Urinary bladder (tissue), 4 donors: ENCODE measurements around the gene ZNF205. TPM values are rescaled to one million over a fixed set of nuclear protein-coding genes. Genes with fewer than 3 reads are reported as not detected.
"Not testable (repeated sequence)": the region's sequence is repeated elsewhere in the genome, so short reads cannot be mapped to it uniquely, and the experiment has no call there.

Experiments
- DNase-seq: peaks from one replicate; pipeline ENCODE4 v3.0.0-alpha.2; 2015; ENCODE audit errors: extremely low spot score
- H3K27ac ChIP-seq: one replicate; pipeline ENCODE4 v1.5.1; 2013; ENCODE audit warnings: low read depth, mild to moderate bottlenecking, moderate library complexity
- H3K36me3 ChIP-seq: one replicate; pipeline ENCODE4 v1.6.1; 2013; ENCODE audit warnings: mild to moderate bottlenecking, moderate library complexity; ENCODE audit not compliant: insufficient read depth
- H3K4me1 ChIP-seq: one replicate; pipeline ENCODE4 v1.6.1; 2013; ENCODE audit warnings: mild to moderate bottlenecking, moderate library complexity; ENCODE audit not compliant: insufficient read depth
- H3K4me3 ChIP-seq: one replicate; pipeline ENCODE4 v1.5.1; 2013; ENCODE audit warnings: low read depth, low read length
- WGBS: extraction: QIAGEN DNeasy Blood & Tissue Kit; methylation state at CpG from one replicate; pipeline ENCODE4 v1.1.7; 2013; 5-methylcytosine and 5-hydroxymethylcytosine counted together
- polyA plus RNA-seq: library from polyadenylated mRNA; stranded (reverse); fragments of 200-250 nt; gene quantifications from one replicate; pipeline ENCODE4 v1.2.3, GENCODE V29; 2013
- total RNA-seq: library from RNA; depleted of rRNA; stranded (reverse); fragments of >200 nt; gene quantifications from one replicate; pipeline ENCODE4 v1.2.3, GENCODE V29; 2014
- donor health status: healthy with polysubstance abuse.
- donor health status: healthy.

ZNF205 gene
- total and polyA plus RNA-seq, 2 donors: 8.9 to 16.4 TPM

DNA sequence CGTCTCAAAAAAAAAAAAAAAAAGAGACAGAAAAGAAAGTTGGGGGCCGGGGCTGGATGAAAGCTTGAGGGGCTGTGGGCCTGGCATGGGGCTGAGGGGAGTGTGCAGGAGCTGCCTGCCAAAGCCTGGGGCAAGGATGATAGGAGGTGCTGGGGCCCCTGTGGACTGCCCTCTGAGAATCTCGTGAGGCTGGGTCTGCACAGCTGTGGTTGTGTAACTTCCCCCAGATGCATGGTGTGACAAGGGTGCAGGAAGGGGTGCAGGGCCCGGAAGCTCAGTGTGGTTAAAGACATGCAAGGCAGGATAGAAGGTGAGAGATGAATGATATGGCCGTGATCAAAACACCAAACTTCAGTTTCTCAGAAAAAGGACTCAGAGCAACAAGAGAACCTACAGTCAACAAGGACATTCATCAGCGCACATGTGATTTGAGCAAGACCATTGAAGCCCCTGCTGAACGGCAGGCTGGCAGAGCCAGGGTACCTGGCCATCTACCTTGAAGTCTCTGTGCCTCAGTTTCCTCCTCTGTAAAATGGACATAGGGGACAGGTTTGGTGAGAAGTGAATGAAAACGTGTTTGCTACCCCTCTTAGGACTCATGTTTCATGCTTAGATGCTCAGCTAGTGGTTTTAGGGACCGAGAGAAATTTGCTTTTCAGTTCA, 37.4 kb upstream of the ZNF205 start:
- Histone ChIP-seq H3K4me1 (no peaks in the 10 kb centered on the region), H3K4me3 (no peak overlapping the region), H3K27ac (no peak overlapping the region), H3K36me3 (no peaks in the 10 kb centered on the region)
- no peak for DNase-seq
- WGBS: 64% methylated on average over 9 of the region's 9 CpGs

DNA sequence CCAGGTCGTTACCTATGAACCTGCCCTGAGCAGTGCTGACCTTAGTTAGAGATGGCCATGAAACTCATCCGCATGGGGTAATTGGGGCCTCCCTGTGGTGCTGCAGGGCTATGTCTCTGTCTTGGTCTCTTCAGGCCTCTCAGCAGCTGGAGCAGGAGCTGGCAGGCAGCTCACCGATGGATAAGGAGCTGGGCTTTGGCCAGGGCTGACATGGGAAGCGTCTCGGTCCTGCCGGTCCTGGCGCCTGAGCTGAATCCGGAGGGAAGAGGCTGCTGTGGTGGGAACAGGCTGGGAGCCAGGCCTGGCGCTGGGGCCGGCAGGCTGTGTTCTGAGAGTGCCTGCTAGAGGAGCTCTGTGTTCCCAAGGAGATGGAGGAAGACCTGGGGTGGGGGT, 36.9 kb upstream of the ZNF205 start:
- DNase-seq: no peak
- WGBS: 13% methylated on average over 10 of the region's 10 CpGs

DNA sequence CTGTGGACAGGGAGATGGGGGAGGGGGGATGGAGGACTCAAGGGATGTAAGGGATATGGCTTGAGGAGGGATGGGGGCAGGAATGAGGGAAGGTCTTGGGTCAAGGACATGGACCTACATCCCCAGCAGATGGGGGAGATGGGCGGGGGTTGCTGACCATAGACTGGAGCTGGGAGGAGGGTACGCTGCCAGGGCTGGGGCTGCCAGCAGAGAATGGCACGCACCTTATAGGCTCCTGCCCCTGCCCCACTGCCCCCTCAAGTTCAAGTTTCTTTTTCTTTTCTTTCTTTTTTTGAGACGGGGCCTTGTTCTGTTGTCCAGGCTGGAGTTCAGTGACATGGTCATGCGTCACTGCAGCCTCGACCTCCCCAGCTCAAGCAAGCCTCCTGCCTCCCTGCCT, 36.4 kb upstream of the ZNF205 start:
- not testable (repeated sequence) for H3K4me3 ChIP-seq, H3K36me3 ChIP-seq
- WGBS: 75% methylated on average over 6 of the region's 6 CpGs

More for the DNA sequence above, 36.9 kb upstream of the ZNF205 start:
- no peak overlapping the region for H3K27ac ChIP-seq
- H3K4me3 ChIP-seq: no peak overlapping the region
- no peaks in the 10 kb centered on the region for H3K36me3 ChIP-seq
- H3K4me1 ChIP-seq: no peaks in the 10 kb centered on the region

DNA sequence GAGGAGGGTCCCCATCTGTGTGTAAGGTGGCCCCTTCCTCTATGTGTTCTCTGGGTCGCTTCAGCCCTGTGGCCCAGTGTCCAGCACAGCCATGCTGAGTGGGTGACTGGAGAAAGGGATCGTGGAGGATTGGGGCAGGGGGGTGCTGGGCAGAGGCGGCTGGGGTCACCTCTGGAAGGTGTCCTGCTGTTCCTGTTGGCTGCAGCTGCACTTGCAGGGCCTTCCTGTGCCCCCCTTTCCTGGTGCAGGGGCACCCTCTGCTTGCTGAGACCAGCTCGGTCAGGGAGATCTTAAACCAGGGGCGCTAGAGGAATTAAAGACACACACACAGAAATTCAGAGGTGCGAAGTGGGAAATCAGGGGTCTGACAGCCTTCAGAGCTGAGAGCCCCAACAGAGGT, 35.8 kb upstream of the ZNF205 start:
- no peak for DNase-seq
- Histone ChIP-seq H3K4me1 (no peaks in the 10 kb centered on the region), H3K36me3 (no peaks in the 10 kb centered on the region), H3K4me3 (no peak overlapping the region), H3K27ac (no peak overlapping the region)
- 75% methylated on average over 6 of the region's 6 CpGs for WGBS

More for the DNA sequence above, 36.4 kb upstream of the ZNF205 start:
- H3K27ac ChIP-seq, H3K4me1 ChIP-seq, DNase-seq: not testable (repeated sequence)

DNA sequence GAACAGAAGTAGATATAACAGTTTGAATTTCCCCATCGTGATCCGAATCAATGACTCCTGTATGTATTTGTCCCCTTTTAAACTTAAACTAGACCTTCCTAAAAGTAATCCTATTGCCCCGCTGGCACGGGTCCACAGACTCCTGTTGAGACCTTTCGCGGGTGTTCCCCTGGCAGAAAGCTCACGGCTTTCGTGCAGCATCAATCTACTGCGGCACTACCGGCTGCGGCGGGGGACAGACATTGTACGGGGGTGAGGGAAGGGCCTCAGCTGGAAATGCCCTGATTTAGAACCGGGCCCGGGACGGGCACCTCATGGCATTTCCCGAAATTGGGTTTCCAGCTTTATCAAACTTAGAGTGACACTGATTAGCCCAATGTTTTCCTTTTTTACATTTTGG, 32.4 kb upstream of the ZNF205 start:
- Histone ChIP-seq H3K36me3 (no peaks in the 10 kb centered on the region), H3K4me3 (no peak overlapping the region), H3K4me1 (no peaks in the 10 kb centered on the region), H3K27ac (no peak overlapping the region)
- WGBS: 84% methylated on average over 17 of the region's 17 CpGs
- no peak for DNase-seq

DNA sequence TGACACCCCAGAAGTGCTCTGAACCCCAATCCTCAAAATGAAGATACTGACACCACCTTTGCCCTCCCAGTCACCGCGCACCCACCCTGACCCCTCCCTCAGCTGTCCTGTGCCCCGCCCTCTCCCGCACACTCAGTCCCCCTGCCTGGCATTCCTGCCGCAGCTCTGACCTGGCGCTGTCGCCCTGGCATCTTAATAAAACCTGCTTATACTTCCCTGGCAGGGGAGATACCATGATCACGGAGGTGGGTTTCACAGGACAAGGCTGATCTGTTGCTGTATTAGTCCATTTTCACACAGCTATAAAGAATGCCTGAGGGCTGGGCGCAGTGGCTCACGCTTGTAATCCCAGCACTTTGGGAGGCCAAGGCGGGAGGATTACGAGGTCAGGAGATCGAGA, 30.4 kb upstream of the ZNF205 start:
- H3K27ac ChIP-seq, H3K4me3 ChIP-seq, H3K36me3 ChIP-seq, DNase-seq, H3K4me1 ChIP-seq: not testable (repeated sequence)
- 90% methylated on average over 13 of the region's 13 CpGs for WGBS

DNA sequence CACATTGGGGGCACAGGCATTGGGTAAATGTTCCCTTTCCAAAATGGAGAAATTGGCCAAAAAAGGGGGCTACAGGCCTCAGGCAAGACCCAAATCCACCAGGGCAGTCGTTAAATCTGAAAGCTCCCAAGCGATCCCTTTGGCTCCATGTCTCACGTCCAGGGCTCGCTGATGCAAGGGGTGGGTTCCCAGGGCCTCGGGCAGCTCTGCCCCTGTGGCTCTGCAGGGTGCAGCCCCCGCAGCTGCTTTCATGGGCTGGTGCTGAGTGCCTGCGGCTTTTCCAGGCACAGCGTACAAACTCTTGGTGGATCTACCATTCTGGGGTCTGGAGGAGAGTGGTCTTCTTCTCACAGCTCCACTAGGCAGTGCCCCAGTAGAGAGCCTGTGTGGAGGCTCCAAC, 29.0 kb upstream of the ZNF205 start:
- not testable (repeated sequence) for DNase-seq, H3K4me1 ChIP-seq, H3K27ac ChIP-seq, H3K36me3 ChIP-seq, H3K4me3 ChIP-seq
- 89% methylated on average over 8 of the region's 8 CpGs for WGBS

DNA sequence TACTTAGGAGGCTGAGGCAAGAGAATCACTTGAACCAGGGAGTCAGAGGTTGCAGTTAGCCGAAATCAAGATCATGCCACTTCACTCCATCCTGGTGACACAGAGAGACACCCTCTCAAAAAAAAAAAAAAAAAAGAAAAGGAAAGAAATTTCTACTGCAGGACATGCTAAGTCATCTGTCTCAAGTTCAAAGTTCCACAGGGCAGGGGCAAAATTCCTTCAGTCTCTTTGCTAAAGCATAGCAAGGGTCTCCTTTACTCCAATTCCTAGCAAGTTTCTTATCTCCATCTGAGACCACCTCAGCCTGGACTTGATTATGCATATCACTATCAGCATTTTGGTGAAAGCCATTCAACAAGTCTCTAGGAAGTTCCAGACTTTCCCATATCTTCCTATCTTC, 27.9 kb upstream of the ZNF205 start:
- H3K36me3 ChIP-seq: no peaks in the 10 kb centered on the region
- H3K4me1 ChIP-seq: no peaks in the 10 kb centered on the region
- no peak overlapping the region for H3K4me3 ChIP-seq
- DNase-seq: no peak
- WGBS: 94% methylated on average over 1 of the region's 1 CpG
- no peak overlapping the region for H3K27ac ChIP-seq

DNA sequence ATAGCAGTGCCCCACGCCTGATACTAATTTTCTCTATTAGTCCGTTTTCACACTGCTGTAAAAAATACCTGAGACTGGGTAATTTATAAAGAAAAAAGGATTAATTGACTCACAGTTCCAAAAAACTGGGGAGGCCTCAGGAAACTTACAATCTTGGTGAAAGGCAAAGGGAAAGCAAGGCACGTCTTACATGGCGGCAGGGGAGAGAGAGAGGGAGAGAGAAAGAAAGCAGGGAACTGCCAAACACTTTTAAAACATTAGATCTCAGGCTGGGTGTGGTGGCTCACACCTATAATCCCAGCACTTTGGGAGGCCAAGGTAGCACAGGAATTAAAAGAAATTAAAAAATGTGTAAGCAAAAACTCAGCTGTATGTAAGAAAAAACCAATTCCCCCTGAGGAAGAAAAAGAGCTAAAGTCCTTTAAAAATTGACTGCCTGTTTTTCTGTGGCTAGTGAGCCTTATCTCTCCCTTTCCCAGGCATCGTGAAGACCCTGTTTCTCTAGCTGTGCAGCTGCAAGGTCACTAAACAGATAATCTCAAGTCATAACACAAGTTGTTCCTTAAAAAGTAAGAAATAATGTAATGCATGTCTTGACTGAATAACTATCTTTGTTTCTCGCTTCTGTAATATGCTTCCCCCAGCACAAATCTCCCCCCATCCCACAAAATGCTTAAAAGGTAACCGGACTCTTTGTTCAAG, 27.3 kb upstream of the ZNF205 start:
- H3K4me3 ChIP-seq: no peak overlapping the region
- WGBS: 69% methylated on average over 7 of the region's 7 CpGs

DNA sequence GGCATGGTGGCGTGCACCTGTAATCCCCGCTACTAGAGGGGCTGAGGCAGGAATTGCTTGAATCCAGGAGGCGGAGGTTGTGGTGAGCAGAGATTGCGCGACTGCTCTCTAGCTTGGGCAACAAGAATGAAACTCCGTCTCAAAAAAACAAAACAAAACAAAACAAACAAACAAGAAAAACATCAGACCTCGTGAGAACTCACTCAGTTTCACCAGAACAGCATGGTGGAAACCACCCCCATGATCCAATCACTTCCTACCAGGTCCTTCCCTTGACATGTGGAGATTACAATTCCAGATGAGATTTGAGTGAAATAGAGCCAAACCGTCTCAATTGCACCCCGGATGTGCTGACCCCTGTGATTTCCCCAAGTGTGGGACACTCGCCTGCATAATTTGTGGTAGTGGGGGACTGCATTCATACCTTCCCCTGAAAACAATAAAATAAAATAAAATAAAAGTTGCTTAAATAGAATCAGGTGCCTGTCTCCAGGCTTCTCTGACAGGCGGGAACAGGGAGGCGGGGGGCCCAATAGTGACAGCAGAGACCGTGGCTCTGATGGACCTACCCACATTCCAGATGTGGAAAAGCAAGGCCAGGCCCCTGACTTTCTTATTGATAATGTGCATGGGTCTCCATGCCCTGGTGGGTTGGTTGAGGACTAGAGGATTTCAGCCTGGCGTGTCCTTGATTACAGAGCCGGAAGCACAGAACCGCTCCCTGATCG, 26.4 kb upstream of the ZNF205 start:
- DNase-seq: no peak
- Histone ChIP-seq H3K4me1 (no peaks in the 10 kb centered on the region), H3K4me3 (no peak overlapping the region), H3K36me3 (no peaks in the 10 kb centered on the region), H3K27ac (no peak overlapping the region)
- 87% methylated on average over 17 of the region's 17 CpGs for WGBS

More for the DNA sequence above, 27.3 kb upstream of the ZNF205 start:
- H3K36me3 ChIP-seq: no peaks in the 10 kb centered on the region
- no peak overlapping the region for H3K27ac ChIP-seq
- no peaks in the 10 kb centered on the region for H3K4me1 ChIP-seq
- no peak for DNase-seq

DNA sequence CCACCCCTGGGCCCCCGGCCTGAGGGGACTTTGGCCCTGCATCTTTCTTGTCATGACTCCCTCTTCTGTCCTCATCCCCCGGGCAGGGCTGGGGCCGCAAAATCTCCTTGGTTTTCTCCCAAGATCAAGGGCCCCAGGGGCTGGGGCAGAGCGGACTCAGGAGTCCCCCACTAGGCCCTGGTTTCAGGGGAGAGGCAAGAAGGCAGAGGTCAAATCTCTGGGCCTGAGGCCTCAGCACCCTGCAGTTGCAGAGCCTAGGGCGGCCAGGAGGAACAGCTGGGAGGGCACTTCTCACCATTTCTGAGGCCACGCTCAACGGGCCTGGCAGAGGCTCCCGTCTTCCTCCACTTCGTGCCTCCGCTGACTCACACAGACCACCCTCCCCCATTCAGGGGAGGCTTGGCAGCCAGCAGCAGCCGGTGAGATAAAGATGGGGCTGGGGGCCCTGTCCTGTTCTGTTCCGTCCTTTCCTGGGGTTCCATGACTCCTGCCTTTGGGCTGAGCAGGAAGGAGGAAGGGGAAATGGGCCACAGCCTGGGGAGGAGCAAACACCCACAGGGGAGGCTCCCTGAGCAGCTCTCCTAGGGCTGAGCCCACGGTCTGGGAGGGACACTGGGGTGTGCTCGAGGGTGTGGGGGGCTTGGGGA, 25.7 kb upstream of the ZNF205 start:
- Histone ChIP-seq H3K4me3 (no peak overlapping the region), H3K27ac (no peak overlapping the region), H3K4me1 (no peaks in the 10 kb centered on the region), H3K36me3 (no peaks in the 10 kb centered on the region)
- 65% methylated on average over 14 of the region's 14 CpGs for WGBS
- no peak for DNase-seq

DNA sequence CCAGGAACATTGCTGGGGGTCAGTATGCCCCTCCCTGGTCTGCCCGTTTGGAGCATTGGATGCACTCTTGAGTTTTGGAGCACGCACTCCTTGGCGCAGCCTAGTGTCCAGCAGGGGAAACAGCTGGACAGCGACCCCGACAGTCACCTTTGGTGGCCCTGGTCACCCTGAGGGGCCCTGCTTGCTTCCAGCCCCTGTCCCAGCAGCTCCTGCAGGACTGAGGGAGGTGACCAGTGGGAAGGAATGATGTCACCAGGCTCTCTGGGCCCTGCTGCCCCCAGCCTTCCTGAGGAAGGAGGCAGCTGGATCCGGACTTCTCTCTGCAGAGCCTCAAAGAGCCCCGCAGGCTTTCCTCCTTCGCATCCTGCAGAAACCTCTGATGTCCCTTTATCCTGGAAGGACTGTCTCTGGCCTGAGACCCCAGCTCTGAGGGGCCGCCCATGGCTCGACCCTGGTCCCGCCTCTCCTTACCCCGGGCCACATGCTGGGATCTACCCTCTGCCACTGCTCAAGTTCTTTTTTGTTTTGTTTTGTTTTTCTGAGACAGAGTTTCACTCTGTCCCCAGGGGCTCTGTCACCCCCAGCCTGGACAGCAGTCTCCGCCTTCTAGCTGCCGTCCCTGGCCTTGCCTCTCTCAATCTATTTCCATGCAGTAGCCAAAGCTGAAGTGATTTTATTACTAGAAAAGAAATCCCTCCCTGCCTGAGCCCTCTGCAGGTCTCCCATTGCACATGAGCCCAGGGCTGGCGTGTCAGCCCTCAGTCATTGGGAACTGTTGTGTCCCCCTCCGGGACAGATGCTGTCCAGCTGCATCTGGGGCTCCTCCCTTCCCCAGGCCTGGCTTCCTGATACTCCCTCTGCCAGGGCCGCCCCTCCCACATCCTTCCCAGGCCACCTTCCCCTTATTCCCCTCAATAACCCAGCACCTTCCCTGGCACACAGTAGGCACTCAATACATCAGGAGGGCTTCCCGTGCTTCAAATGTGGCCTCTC, 24.8 kb upstream of the ZNF205 start:
- 61% methylated on average over 18 of the region's 18 CpGs for WGBS
- DNase-seq: no peak
- Histone ChIP-seq H3K4me3 (no peak overlapping the region), H3K36me3 (no peaks in the 10 kb centered on the region), H3K4me1 (no peaks in the 10 kb centered on the region), H3K27ac (no peak overlapping the region)

DNA sequence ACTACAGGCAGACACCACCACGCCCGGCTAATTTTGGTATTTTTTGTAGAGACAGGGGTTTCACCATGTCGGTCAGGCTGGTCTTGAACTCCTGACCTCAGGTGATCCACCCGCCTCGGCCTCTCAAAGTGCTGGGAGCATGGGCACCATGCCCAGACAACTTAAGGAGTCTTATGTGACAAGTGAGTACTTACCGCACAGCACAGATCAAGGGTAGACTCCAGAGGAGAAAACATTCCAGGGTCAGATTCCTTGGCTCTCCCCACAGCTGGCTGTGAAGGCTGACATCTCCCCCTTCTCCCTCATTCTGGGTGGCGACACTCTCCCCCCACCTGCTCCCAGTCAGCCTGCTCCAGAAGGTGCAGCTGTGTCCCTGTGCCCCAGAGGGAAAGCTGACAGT, 23.9 kb upstream of the ZNF205 start:
- DNase-seq: no peak
- Histone ChIP-seq H3K27ac (no peak overlapping the region), H3K36me3 (no peaks in the 10 kb centered on the region), H3K4me3 (no peak overlapping the region), H3K4me1 (no peaks in the 10 kb centered on the region)
- 57% methylated on average over 7 of the region's 7 CpGs for WGBS
